H1 (cell line): Measurements from ENCODE around the gene CD28. TPM values are rescaled to one million over a fixed set of nuclear protein-coding genes. Genes with fewer than 3 reads are reported as not detected.

ENCODE experiments used
- CTCF ChIA-PET: fragments of 300-600 bp; sonication (Branson Sonifier 250); formaldehyde crosslinking; loops from one replicate; lab custom pipeline; 2021; ENCODE audit not compliant: partially characterized antibody; lab: Charles Lee
- POLR2A ChIA-PET: fragments of 300-600 bp; sonication (Branson Sonifier 250); formaldehyde crosslinking; loops from one replicate; lab custom pipeline; 2021; ENCODE audit warnings: inconsistent platforms; ENCODE audit not compliant: partially characterized antibody; lab: Charles Lee
- DNase-seq, 2 experiments: peaks; one replicate each; pipeline versions ENCODE4 v3.0.0 to v3.0.0-alpha.2; 2010 to 2022; ENCODE audit warnings: low spot score in 2 of 2, low read depth in 1 of 2, mixed read lengths in 1 of 2
- FAIRE-seq: peaks from 2 replicates; lab custom pipeline; 2011; peaks lifted over from hg19 to GRCh38; lab: Jason Lieb, UNC
- H2AFZ ChIP-seq: 2 replicates; pipeline ENCODE4 v1.8.1; 2012; ENCODE audit warnings: low read length, inconsistent platforms
- H2AK5ac ChIP-seq: 2 replicates; pipeline ENCODE4 v1.6.1; 2013; ENCODE audit warnings: low read depth, low read length
- H2BK120ac ChIP-seq: replicated peaks from 2 replicates; pipeline ENCODE3; 2013; ENCODE audit warnings: low read depth, low read length, inconsistent platforms
- H2BK12ac ChIP-seq: 2 replicates; pipeline ENCODE4 v1.6.1; 2013; ENCODE audit warnings: low read depth, low read length
- H2BK15ac ChIP-seq: 2 replicates; pipeline ENCODE4 v1.6.1; 2013; ENCODE audit warnings: low read length
- H2BK20ac ChIP-seq: 2 replicates; pipeline ENCODE4 v1.6.1; 2013; ENCODE audit warnings: low read length
- H2BK5ac ChIP-seq: 2 replicates; pipeline ENCODE4 v1.6.1; 2013; ENCODE audit warnings: low read depth, low read length
- H3K14ac ChIP-seq: 2 replicates; pipeline ENCODE4 v1.6.1; 2013; ENCODE audit warnings: inconsistent platforms; ENCODE audit not compliant: insufficient read length
- H3K18ac ChIP-seq: 2 replicates; pipeline ENCODE4 v1.6.1; 2013; ENCODE audit warnings: low read length; ENCODE audit errors: extremely low read depth
- H3K23ac ChIP-seq: 2 replicates; pipeline ENCODE4 v1.6.1; 2013; ENCODE audit warnings: inconsistent platforms; ENCODE audit not compliant: insufficient read length
- H3K23me2 ChIP-seq: 2 replicates; pipeline ENCODE4 v1.6.1; 2013; ENCODE audit warnings: low read depth, low read length
- H3K27ac ChIP-seq: 2 replicates; pipeline ENCODE4 v1.6.1; 2011; ENCODE audit warnings: low read depth, low read length, inconsistent platforms
- H3K27me3 ChIP-seq, 4 experiments: replicated peaks in 1 of 4; 1 replicate in 1 of 4; 2 replicates in 3 of 4; pipeline versions ENCODE4 v1.6.1 to v1.8.1; 2011 to 2013; ENCODE audit warnings: low read length in 3 of 4, mild to moderate bottlenecking in 3 of 4, inconsistent platforms in 2 of 4, mixed read lengths in 2 of 4, moderate library complexity in 1 of 4; ENCODE audit not compliant: control insufficient read depth in 3 of 4, insufficient read depth in 3 of 4; ENCODE audit errors: extremely low read depth in 1 of 4
- H3K36me3 ChIP-seq, 4 experiments: 2 replicates each; pipeline versions ENCODE4 v1.6.1 to v1.8.1; 2011 to 2013; ENCODE audit warnings: mild to moderate bottlenecking in 4 of 4, low read length in 3 of 4, moderate library complexity in 2 of 4, control low read depth in 1 of 4, inconsistent platforms in 1 of 4; ENCODE audit not compliant: insufficient read depth in 4 of 4, control insufficient read depth in 2 of 4
- H3K4ac ChIP-seq: replicated peaks from 2 replicates; pipeline ENCODE3; 2013; ENCODE audit warnings: low read length, low read depth, mixed read lengths, inconsistent platforms; ENCODE audit not compliant: insufficient read length
- H3K4me1 ChIP-seq, 4 experiments: replicated peaks in 1 of 4; 1 replicate in 1 of 4; 2 replicates in 3 of 4; pipeline versions ENCODE4 v1.6.1 to v1.8.1; 2011 to 2013; ENCODE audit warnings: low read length in 3 of 4, inconsistent platforms in 2 of 4, mixed read lengths in 1 of 4; ENCODE audit not compliant: insufficient read depth in 4 of 4, control insufficient read depth in 3 of 4
- H3K4me2 ChIP-seq, 2 experiments: 2 replicates each; pipeline versions ENCODE4 v1.6.1 to v1.8.1; 2011 to 2013; ENCODE audit warnings: low read depth in 2 of 2, low read length in 2 of 2, control low read depth in 1 of 2, inconsistent platforms in 1 of 2, mild to moderate bottlenecking in 1 of 2; ENCODE audit not compliant: insufficient read depth in 1 of 2
- H3K4me3 ChIP-seq, 4 experiments: fragments of 200-600, 300-600 bp in 1 of 4; sonication (generic), shearing (Covaris generic), sonication (Bioruptor Twin) in 1 of 4; 2 replicates each; pipeline versions ENCODE4 v1.5.1 to v1.8.1; 2011 to 2016; ENCODE audit warnings: low read length in 4 of 4, low read depth in 3 of 4, control low read depth in 2 of 4, inconsistent platforms in 2 of 4, mild to moderate bottlenecking in 2 of 4, mixed read lengths in 1 of 4, moderate library complexity in 1 of 4; ENCODE audit not compliant: insufficient read depth in 2 of 4; ENCODE audit errors: extremely low read depth in 1 of 4
- H3K56ac ChIP-seq: replicated peaks from 2 replicates; pipeline ENCODE3; 2013; ENCODE audit warnings: low read depth, mild to moderate bottlenecking, mixed read lengths, low read length, inconsistent platforms; ENCODE audit not compliant: insufficient read length
- H3K79me1 ChIP-seq: 2 replicates; pipeline ENCODE4 v1.6.1; 2013; ENCODE audit warnings: low read depth, low read length, control low read depth
- H3K79me2 ChIP-seq, 2 experiments: 2 replicates each; pipeline versions ENCODE4 v1.6.1 to v1.8.1; 2012 to 2013; ENCODE audit warnings: low read length in 2 of 2, mild to moderate bottlenecking in 2 of 2, inconsistent platforms in 1 of 2; ENCODE audit not compliant: insufficient read depth in 2 of 2, control insufficient read depth in 1 of 2
- H3K9ac ChIP-seq, 4 experiments: replicated peaks in 1 of 4; 1 replicate in 1 of 4; 2 replicates in 3 of 4; pipeline versions ENCODE4 v1.6.1 to v1.8.1; 2011 to 2013; ENCODE audit warnings: low read depth in 3 of 4, low read length in 3 of 4, control low read depth in 2 of 4, mild to moderate bottlenecking in 2 of 4, moderate library complexity in 2 of 4, inconsistent platforms in 1 of 4; ENCODE audit errors: extremely low read depth in 1 of 4
- H3K9me3 ChIP-seq, 2 experiments: 2 replicates each; pipeline versions ENCODE4 v1.6.1 to v1.8.1; 2012 to 2013; ENCODE audit warnings: mild to moderate bottlenecking in 2 of 2, moderate library complexity in 2 of 2, control low read depth in 1 of 2, inconsistent platforms in 1 of 2, low read depth in 1 of 2, low read length in 1 of 2, mixed read lengths in 1 of 2; ENCODE audit not compliant: insufficient read depth in 2 of 2
- H4K20me1 ChIP-seq, 2 experiments: replicated peaks in 1 of 2; 2 replicates each; pipeline versions ENCODE3 to v1.8.1; 2011 to 2013; ENCODE audit warnings: inconsistent platforms in 2 of 2, low read length in 2 of 2, mild to moderate bottlenecking in 1 of 2; ENCODE audit not compliant: insufficient read depth in 2 of 2, control insufficient read depth in 1 of 2
- H4K5ac ChIP-seq: 2 replicates; pipeline ENCODE4 v1.6.1; 2013; ENCODE audit warnings: low read length, low read depth, mixed read lengths, inconsistent platforms; ENCODE audit not compliant: insufficient read length
- H4K8ac ChIP-seq: 2 replicates; pipeline ENCODE4 v1.8.0; 2013; ENCODE audit warnings: mild to moderate bottlenecking, moderate library complexity, low read length, inconsistent platforms; ENCODE audit not compliant: insufficient read depth; ENCODE audit errors: extremely low read depth
- H4K91ac ChIP-seq: replicated peaks from 2 replicates; pipeline ENCODE3; 2013; ENCODE audit warnings: low read length, mixed read lengths, inconsistent platforms; ENCODE audit not compliant: insufficient read length
- ASH2L ChIP-seq: fragments of 200-600, 300-600 bp; sonication (generic); IDR thresholded peaks from one replicate; pipeline ENCODE4 v1.7.1; 2017; ENCODE audit warnings: low read length
- CEBPB ChIP-seq: IDR thresholded peaks from 2 replicates; pipeline ENCODE4 v1.6.1; 2012; ENCODE audit warnings: low read depth, low read length
- CHD1 ChIP-seq: IDR thresholded peaks from 2 replicates; pipeline ENCODE4 v1.6.1; 2012; ENCODE audit warnings: low read depth, low read length, improper control_type of control experiment
- FOSL1 ChIP-seq: IDR thresholded peaks from 2 replicates; pipeline ENCODE4 v1.6.1; 2011; ENCODE audit warnings: mild to moderate bottlenecking, low read depth, low read length, moderate library complexity; ENCODE audit not compliant: insufficient read depth
- HDAC2 ChIP-seq, 2 experiments: fragments of 300-600 bp in 1 of 2; sonication (generic) in 1 of 2; IDR thresholded peaks; 2 replicates each; pipeline ENCODE4 v1.6.1; 2011 to 2012; ENCODE audit warnings: low read depth in 2 of 2, low read length in 2 of 2, mild to moderate bottlenecking in 2 of 2, moderate library complexity in 2 of 2, borderline replicate concordance in 1 of 2, inconsistent platforms in 1 of 2
- NRF1 ChIP-seq: IDR thresholded peaks from 2 replicates; pipeline ENCODE4 v1.6.1; 2011; ENCODE audit warnings: mild to moderate bottlenecking, low read depth, low read length, improper control_type of control experiment
- TAF7 ChIP-seq: optimal IDR thresholded peaks from 2 replicates; pipeline ENCODE3; 2011; ENCODE audit warnings: low read depth, mild to moderate bottlenecking, inconsistent platforms, low read length, moderate library complexity, borderline replicate concordance
- TBP ChIP-seq: IDR thresholded peaks from 2 replicates; pipeline ENCODE4 v1.6.1; 2011; ENCODE audit warnings: low read depth, low read length, improper control_type of control experiment
- TCF12 ChIP-seq: IDR thresholded peaks from 2 replicates; pipeline ENCODE4 v1.6.1; 2011; ENCODE audit warnings: low read depth, mild to moderate bottlenecking, low read length
- WGBS, 2 experiments: shearing (Covaris generic) in 1 of 2; methylation state at CpG; one replicate each; pipeline versions ENCODE4 v1.1.6 to v1.1.7; 2013 to 2015; ENCODE audit warnings: low lambda C conversion rate in 2 of 2, mixed read lengths in 2 of 2, inconsistent platforms in 1 of 2, low coverage in 1 of 2, missing lambda C conversion rate in 1 of 2; ENCODE audit not compliant: insufficient replicate concordance in 2 of 2, insufficient coverage in 1 of 2, insufficient read length in 1 of 2; ENCODE audit errors: extremely low coverage in 1 of 2, missing lambda C conversion rate in 1 of 2; 5-methylcytosine and 5-hydroxymethylcytosine counted together
- polyA plus RNA-seq, 7 experiments: library from polyadenylated mRNA; depleted of rRNA in 3 of 7; stranded (reverse) in 5 of 7; unstranded in 2 of 7; fragments of >200 nt in 5 of 7; fragments of 200-250 nt in 2 of 7; gene quantifications; 1 replicate in 5 of 7; 2 replicates in 1 of 7; 4 replicates in 1 of 7; pipeline versions ENCODE4 v1.2.1 to v1.2.3, GENCODE V29; 2011 to 2013; ENCODE audit warnings: missing spikeins in 2 of 7, mixed read lengths in 2 of 7
- total RNA-seq: library from RNA; stranded (reverse); fragmentation: NEBNext Ultra II Directional; extraction: Animal tissue kit (Norgen Biotek cat#: 25700); gene quantifications from 2 replicates; pipeline ENCODE4 v1.2.1, GENCODE V29; 2021
- TF ChIP-seq, protein P1 (sequence below): IDR thresholded peaks from 2 replicates; pipeline ENCODE4 v1.6.1; 2012; ENCODE audit warnings: low read length, inconsistent platforms
- TF ChIP-seq, protein P2 (sequence below): IDR thresholded peaks from 2 replicates; pipeline ENCODE4 v1.6.1; 2012; ENCODE audit warnings: inconsistent platforms

Gene CD28
- total and polyA plus RNA-seq, 2 of the 8 experiments (the other 6 are each of a cell fraction or from before 2014, with no cell fraction given): not detected

DNA sequence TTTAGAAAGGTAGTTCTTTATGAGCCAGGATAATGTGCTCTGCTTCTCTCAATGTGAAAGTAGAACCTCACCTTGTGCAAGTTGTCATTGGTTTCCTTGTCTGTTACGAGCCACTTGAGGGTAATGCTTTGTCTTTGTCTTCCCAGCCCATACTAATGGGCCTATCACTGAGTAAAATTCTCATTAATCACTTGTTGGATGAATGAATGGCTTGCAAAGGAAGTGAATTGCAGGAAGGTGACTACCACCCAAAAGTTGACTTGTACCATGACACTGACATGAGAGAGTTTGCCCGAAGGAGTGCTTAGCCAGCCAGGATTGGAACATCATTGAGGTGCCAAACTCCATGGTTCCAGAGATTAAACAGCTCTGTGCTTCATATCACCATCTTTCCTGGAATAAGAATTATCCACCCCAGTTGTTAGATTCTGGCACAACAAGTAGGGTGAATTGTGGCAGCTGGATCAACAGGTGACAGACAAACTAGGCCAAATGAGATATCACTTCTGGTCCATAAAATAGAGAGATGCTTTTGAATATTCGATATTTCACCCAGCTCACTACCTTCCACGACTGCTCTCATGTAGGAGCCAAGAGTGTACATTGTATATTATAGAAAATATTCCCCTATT lies 20.5 kb upstream of the CD28 start:
- Histone ChIP-seq H3K23me2 (no peaks in the 10 kb centered on the region), H4K20me1 (no peaks in the 10 kb centered on the region), H3K27me3 (peaks cover 0 to 1% (median 0%) of the 10 kb centered on the region in 4 experiments; a peak in 1 of 7 replicates), H2BK5ac (no peak overlapping the region), H4K8ac (no peak overlapping the region), H3K14ac (no peak overlapping the region), H4K91ac (no peak overlapping the region), H3K23ac (no peak overlapping the region), H2AK5ac (no peak overlapping the region), H2BK20ac (no peak overlapping the region), H3K9ac (no peak overlapping the region), H3K79me1 (no peaks in the 10 kb centered on the region), H3K56ac (no peak overlapping the region), H3K4me3 (no peak overlapping the region), H3K9me3 (no peaks in the 10 kb centered on the region), H3K4ac (no peak overlapping the region), H2BK120ac (no peak overlapping the region), H3K79me2 (no peaks in the 10 kb centered on the region), H2BK15ac (no peak overlapping the region), H3K4me2 (no peak overlapping the region), H3K4me1 (no peaks in the 10 kb centered on the region), H2AFZ (no peak overlapping the region), H3K36me3 (no peaks in the 10 kb centered on the region), H3K27ac (no peak overlapping the region), H4K5ac (no peak overlapping the region), H3K18ac (no peak overlapping the region), H2BK12ac (no peak overlapping the region)
- FAIRE-seq: no peak
- POLR2A ChIA-PET: no interaction called here
- DNase-seq: no peak
- CTCF ChIA-PET: no interaction called here
- 83% methylated on average over 4 of the region's 4 CpGs; no CpG with 5 or more reads in 1 of the 2 experiments for WGBS, 2 experiments
- TF ChIP-seq TBP: no peak
- TF ChIP-seq FOSL1: no peak
- no peak for TF ChIP-seq TCF12
- TF ChIP-seq CEBPB: no peak
- no peak for TF ChIP-seq CHD1
- no peak for TF ChIP-seq ASH2L
- no peak for TF ChIP-seq TAF7
- no peak for TF ChIP-seq NRF1
- TF ChIP-seq HDAC2 (IDR thresholded peaks at IDR 0.05; ENCODE audit: borderline replicate concordance in 1 of 2, low read depth in 2 of 2, low read length in 2 of 2): no peak
- TF ChIP-seq, protein P1, sequence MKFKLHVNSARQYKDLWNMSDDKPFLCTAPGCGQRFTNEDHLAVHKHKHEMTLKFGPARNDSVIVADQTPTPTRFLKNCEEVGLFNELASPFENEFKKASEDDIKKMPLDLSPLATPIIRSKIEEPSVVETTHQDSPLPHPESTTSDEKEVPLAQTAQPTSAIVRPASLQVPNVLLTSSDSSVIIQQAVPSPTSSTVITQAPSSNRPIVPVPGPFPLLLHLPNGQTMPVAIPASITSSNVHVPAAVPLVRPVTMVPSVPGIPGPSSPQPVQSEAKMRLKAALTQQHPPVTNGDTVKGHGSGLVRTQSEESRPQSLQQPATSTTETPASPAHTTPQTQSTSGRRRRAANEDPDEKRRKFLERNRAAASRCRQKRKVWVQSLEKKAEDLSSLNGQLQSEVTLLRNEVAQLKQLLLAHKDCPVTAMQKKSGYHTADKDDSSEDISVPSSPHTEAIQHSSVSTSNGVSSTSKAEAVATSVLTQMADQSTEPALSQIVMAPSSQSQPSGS: no peak
- TF ChIP-seq, protein P2, sequence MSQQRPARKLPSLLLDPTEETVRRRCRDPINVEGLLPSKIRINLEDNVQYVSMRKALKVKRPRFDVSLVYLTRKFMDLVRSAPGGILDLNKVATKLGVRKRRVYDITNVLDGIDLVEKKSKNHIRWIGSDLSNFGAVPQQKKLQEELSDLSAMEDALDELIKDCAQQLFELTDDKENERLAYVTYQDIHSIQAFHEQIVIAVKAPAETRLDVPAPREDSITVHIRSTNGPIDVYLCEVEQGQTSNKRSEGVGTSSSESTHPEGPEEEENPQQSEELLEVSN: no peak
